ENCODE measurements around the gene FUT6. TPM values are rescaled to one million over a fixed set of nuclear protein-coding genes. Genes with fewer than 3 reads are reported as not detected.
"Not testable (repeated sequence)": the region's sequence is repeated elsewhere in the genome, so short reads cannot be mapped to it uniquely, and the experiment has no call there.

Gene FUT6
- 1 to 10 TPM; 2.6 to 8.4 TPM for total RNA-seq
- polyA plus RNA-seq: 10 to 100 TPM in 1 of 2 donors, 1 to 10 TPM in 1; 6.2 to 14.0 TPM

DNA sequence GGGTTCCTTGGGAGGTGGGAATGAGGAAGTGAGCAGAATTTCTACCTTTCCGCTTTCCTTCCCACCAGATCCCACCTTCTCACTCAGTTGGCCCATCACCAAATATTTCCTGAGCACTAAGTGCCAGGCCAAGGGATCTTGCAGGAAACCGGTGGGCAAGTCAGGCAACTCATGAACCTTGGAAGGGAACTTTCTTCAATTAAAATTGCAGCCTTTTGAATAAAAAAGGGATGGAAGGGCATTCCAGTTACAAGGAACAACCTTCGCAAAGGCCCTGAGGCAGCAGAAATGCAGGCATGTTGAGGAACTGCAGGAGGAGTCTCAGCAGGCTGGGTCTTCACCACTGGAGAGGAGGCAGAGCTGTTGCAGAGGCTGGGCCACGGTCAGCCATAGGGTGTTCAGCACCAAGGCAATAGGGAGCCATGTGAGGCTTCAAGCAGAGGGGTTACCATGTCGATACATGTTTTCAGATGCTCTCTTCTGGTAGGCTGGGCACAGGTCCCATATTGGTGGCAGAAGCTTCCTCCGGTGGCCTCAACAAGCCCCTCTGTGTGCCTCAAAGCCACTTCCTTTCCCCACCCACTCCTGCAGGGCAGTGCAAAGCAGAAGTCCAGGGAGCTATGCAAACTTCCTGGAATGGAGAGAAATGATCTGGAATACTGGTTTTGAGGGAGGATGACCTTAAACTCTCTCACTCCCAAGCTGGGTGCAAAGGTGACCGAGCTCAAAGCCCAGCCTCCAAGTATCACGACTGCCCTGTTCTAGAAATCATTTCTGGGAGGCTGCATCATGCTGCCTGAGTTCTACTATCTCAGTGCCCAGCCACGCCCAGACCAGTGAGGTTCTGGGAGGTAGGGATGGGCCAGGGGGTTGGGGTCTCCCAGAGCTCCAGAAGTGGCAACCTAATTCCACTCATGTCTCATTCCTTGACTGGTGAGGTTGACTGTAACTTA, at the start of gene FUT6:
TSS of gene FUT6 (minus strand) at position 638 of the 953 bp plus-strand sequence. CDS start 7,135 bp downstream, outside the sequence.
- Histone ChIP-seq H3K9me3 (ENCODE audit: control insufficient read depth in 4 of 4, low read length in 3 of 4) (no peaks in the 10 kb centered on the region), H3K4me1 (ENCODE audit: control insufficient read depth in 4 of 4, insufficient read depth in 4 of 4, low read length in 3 of 4) (peaks cover 5 to 21% (median 19%) of the 10 kb centered on the region in 4 donors), H3K27ac (ENCODE audit: low read depth in 1 of 2, low read length in 2 of 2) (peak within 1 kb of the TSS; percentile 13 to 32), H3K27me3 (ENCODE audit: control insufficient read depth in 4 of 4, insufficient read depth in 4 of 4, low read length in 3 of 4) (no peaks in the 10 kb centered on the region), H3K9ac (ENCODE audit: low read depth in 1 of 2, low read length in 2 of 2) (no peak within 1 kb of the TSS), H3K36me3 (ENCODE audit: control insufficient read depth in 4 of 4, insufficient read depth in 3 of 4, low read depth in 1 of 4, low read length in 3 of 4) (no peaks in the 10 kb centered on the region), H3K4me3 (ENCODE audit: low read depth in 1 of 3, low read length in 3 of 3) (peak within 1 kb of the TSS in 2 of 3 donors; percentile 24 to 55)
- peak; percentile 15 for TF ChIP-seq YY1 (IDR thresholded peaks at IDR 0.05)
- TF ChIP-seq FOXA2 (IDR thresholded peaks at IDR 0.05): no peak
- peak; percentile 23 to 29 for TF ChIP-seq JUND (IDR thresholded peaks at IDR 0.05)
- TF ChIP-seq FOXA1 (IDR thresholded peaks at IDR 0.05): no peak
- TF ChIP-seq EGR1 (IDR thresholded peaks at IDR 0.05; ENCODE audit: low read depth in 2 of 2): no peak
- TF ChIP-seq RAD21 (IDR thresholded peaks at IDR 0.05): peak in 1 of 2 donors; percentile 47
- TF ChIP-seq, protein P1, sequence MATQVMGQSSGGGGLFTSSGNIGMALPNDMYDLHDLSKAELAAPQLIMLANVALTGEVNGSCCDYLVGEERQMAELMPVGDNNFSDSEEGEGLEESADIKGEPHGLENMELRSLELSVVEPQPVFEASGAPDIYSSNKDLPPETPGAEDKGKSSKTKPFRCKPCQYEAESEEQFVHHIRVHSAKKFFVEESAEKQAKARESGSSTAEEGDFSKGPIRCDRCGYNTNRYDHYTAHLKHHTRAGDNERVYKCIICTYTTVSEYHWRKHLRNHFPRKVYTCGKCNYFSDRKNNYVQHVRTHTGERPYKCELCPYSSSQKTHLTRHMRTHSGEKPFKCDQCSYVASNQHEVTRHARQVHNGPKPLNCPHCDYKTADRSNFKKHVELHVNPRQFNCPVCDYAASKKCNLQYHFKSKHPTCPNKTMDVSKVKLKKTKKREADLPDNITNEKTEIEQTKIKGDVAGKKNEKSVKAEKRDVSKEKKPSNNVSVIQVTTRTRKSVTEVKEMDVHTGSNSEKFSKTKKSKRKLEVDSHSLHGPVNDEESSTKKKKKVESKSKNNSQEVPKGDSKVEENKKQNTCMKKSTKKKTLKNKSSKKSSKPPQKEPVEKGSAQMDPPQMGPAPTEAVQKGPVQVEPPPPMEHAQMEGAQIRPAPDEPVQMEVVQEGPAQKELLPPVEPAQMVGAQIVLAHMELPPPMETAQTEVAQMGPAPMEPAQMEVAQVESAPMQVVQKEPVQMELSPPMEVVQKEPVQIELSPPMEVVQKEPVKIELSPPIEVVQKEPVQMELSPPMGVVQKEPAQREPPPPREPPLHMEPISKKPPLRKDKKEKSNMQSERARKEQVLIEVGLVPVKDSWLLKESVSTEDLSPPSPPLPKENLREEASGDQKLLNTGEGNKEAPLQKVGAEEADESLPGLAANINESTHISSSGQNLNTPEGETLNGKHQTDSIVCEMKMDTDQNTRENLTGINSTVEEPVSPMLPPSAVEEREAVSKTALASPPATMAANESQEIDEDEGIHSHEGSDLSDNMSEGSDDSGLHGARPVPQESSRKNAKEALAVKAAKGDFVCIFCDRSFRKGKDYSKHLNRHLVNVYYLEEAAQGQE (IDR thresholded peaks at IDR 0.05): peak; percentile 52
- peak; percentile 14 for TF ChIP-seq NR2F2 (IDR thresholded peaks at IDR 0.05)
- TF ChIP-seq, protein P2, sequence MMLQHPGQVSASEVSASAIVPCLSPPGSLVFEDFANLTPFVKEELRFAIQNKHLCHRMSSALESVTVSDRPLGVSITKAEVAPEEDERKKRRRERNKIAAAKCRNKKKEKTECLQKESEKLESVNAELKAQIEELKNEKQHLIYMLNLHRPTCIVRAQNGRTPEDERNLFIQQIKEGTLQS (IDR thresholded peaks at IDR 0.05): peak; percentile 55
- no peak for TF ChIP-seq GABPA (IDR thresholded peaks at IDR 0.05 in 1 of 2, conservative IDR thresholded peaks at IDR 0.05 in 1 of 2)
- TF ChIP-seq HNF4G (IDR thresholded peaks at IDR 0.05): no peak
- peak; percentile 68 for TF ChIP-seq SP1 (IDR thresholded peaks at IDR 0.05)
- TF ChIP-seq HNF4A (conservative IDR thresholded peaks at IDR 0.05): peak; percentile 78 to 85
- peak; percentile 73 for TF ChIP-seq TAF1 (conservative IDR thresholded peaks at IDR 0.05)
- no peak for TF ChIP-seq CTCF (IDR thresholded peaks at IDR 0.05; ENCODE audit: low read depth, low read length, missing input control)
- no peak for TF ChIP-seq ZBTB33 (IDR thresholded peaks at IDR 0.05)
- TF ChIP-seq, protein P3, sequence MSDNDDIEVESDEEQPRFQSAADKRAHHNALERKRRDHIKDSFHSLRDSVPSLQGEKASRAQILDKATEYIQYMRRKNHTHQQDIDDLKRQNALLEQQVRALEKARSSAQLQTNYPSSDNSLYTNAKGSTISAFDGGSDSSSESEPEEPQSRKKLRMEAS (IDR thresholded peaks at IDR 0.05): peak; percentile 41
- peak; percentile 81 to 86 for TF ChIP-seq RXRA (IDR thresholded peaks at IDR 0.05)
- DNase-seq (ENCODE audit: low spot score): no peak
- WGBS: 60% methylated on average over 9 of the region's 9 CpGs

DNA sequence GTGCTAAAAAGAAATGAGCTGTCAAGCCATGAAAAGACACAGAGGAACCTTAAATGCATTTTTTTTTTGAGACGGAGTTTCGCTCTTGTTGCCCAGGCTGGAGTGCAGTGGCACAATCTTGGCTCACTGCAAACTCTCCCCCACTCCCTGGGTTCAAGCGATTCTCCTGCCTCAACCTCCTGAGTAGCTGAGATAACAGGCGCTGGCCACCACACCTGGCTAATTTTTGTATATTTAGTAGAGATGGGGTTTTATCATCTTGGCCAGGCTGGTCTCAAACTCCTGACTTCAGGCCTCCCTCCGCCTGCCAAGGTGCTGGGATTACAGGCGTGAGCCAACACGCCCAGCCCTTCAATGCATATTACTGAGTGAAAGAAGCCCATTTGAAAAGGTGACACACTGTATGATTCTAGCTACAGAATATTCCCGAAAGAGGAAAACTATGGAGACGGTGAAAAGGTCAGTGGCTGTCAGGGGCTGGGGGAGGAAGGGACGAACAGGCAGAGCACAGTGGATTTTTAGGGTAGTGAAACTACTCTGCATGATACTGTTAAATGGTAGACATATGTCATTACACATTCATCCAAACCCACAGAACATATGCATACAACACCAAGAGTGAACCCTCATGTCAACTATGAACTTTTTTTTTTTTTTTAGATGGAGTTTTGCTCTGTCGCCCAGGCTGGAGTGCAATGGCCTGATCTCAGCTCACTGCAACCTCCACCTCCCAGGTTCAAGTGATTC, 44.7 kb upstream of the FUT6 start:
- not testable (repeated sequence) for H3K27ac ChIP-seq (ENCODE audit: low read depth in 1 of 2, low read length in 2 of 2); H3K9ac ChIP-seq (ENCODE audit: low read depth in 1 of 2, low read length in 2 of 2); H3K9me3 ChIP-seq (ENCODE audit: control insufficient read depth in 4 of 4, low read length in 3 of 4); H3K4me3 ChIP-seq (ENCODE audit: low read depth in 1 of 3, low read length in 3 of 3); DNase-seq (ENCODE audit: low spot score); H3K36me3 ChIP-seq (ENCODE audit: control insufficient read depth in 4 of 4, insufficient read depth in 3 of 4, low read depth in 1 of 4, low read length in 3 of 4); H3K27me3 ChIP-seq (ENCODE audit: control insufficient read depth in 4 of 4, insufficient read depth in 4 of 4, low read length in 3 of 4)
- WGBS: 84% methylated on average over 11 of the region's 11 CpGs
- H3K4me1 ChIP-seq (ENCODE audit: control insufficient read depth in 4 of 4, insufficient read depth in 4 of 4, low read length in 3 of 4): peaks cover 10 to 22% (median 14%) of the 10 kb centered on the region in 4 donors

Data from liver (tissue), 9 donors.